ENCODE results near the gene CRTC2. TPM values are rescaled to one million over a fixed set of nuclear protein-coding genes. Genes with fewer than 3 reads are reported as not detected.

Gene CRTC2
- total RNA-seq, 1 experiment from 2014 or later = 33.8 TPM

- ChIA-PET POLR2A (no interaction called here), RAD21 (ENCODE audit: low non-redundant PET in 1 of 2, low total read pairs in 2 of 2, uncharacterized antibody in 2 of 2, unreplicated experiment in 2 of 2) (no interaction called here), CTCF (no interaction called here)
- no peaks in the 10 kb centered on the region for H3K9me3 ChIP-seq (ENCODE audit: control insufficient read depth in 1 of 2, insufficient read depth in 1 of 2, low read depth in 1 of 2, low read length in 2 of 2)
- no peaks in the 10 kb centered on the region for H3K27me3 ChIP-seq (ENCODE audit: insufficient read depth, low read length)
- no peaks in the 10 kb centered on the region for H3K9me2 ChIP-seq (ENCODE audit: insufficient read depth)
- peaks cover 16 to 33% of the 10 kb centered on the region in 2 experiments for H3K4me1 ChIP-seq (ENCODE audit: control insufficient read depth in 1 of 2, insufficient read depth in 2 of 2, low read length in 2 of 2)
- BruUV-seq (replicated peaks) = no TSS peak
- intact Hi-C loops (cut with micrococcal nuclease) = no loop called here
- peaks cover 60% of the 10 kb centered on the region for H3K79me2 ChIP-seq (ENCODE audit: insufficient read depth, low read length)
- peak overlapping the region; percentile 76 to 85 for H3K4me3 ChIP-seq (replicated peaks in 1 of 2; ENCODE audit: low read depth in 1 of 2, low read length in 2 of 2)
- H3K36me3 ChIP-seq (ENCODE audit: control insufficient read depth in 1 of 2, insufficient read depth in 2 of 2, low read length in 2 of 2) = peaks cover 0 to 4% of the 10 kb centered on the region in 2 experiments; a peak in 1 of 4 replicates
- ATAC-seq (no peak), DNase-seq (ENCODE audit: low read depth, low spot score) (no peak)
- peak overlapping the region; percentile 85 for H3K9ac ChIP-seq (ENCODE audit: low read length)
- H3K4me2 ChIP-seq (ENCODE audit: low read length) = peak overlapping the region; percentile 93
- no peak for TF ChIP-seq FOSL1 (IDR thresholded peaks at IDR 0.05; ENCODE audit: low read depth)
- no peak for TF ChIP-seq SRF (IDR thresholded peaks at IDR 0.05; ENCODE audit: low read depth)
- TF ChIP-seq RAD21 (IDR thresholded peaks at IDR 0.05; ENCODE audit: low read depth) = no peak
- TF ChIP-seq, protein P1, sequence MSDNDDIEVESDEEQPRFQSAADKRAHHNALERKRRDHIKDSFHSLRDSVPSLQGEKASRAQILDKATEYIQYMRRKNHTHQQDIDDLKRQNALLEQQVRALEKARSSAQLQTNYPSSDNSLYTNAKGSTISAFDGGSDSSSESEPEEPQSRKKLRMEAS (IDR thresholded peaks at IDR 0.05) = no peak
- no peak for TF ChIP-seq ZFX (IDR thresholded peaks at IDR 0.05)
- TF ChIP-seq CEBPB (IDR thresholded peaks at IDR 0.05; ENCODE audit: low read depth) = no peak
- no peak for TF ChIP-seq POLR2AphosphoS5 (IDR thresholded peaks at IDR 0.05; ENCODE audit: low read depth, low read length)
- no peak for TF ChIP-seq EZH2 (IDR thresholded peaks at IDR 0.05)
- no peak for TF ChIP-seq JUND (IDR thresholded peaks at IDR 0.05)
- no peak for TF ChIP-seq ZNF274 (IDR thresholded peaks at IDR 0.05; ENCODE audit: low read depth, low read length)
- no peak for TF ChIP-seq CBX3 (IDR thresholded peaks at IDR 0.05; ENCODE audit: low read depth)
- no peak for TF ChIP-seq SIN3A (IDR thresholded peaks at IDR 0.05; ENCODE audit: low read depth)
- TF ChIP-seq ATF3 (IDR thresholded peaks at IDR 0.05) = no peak
- TF ChIP-seq, protein P2, sequence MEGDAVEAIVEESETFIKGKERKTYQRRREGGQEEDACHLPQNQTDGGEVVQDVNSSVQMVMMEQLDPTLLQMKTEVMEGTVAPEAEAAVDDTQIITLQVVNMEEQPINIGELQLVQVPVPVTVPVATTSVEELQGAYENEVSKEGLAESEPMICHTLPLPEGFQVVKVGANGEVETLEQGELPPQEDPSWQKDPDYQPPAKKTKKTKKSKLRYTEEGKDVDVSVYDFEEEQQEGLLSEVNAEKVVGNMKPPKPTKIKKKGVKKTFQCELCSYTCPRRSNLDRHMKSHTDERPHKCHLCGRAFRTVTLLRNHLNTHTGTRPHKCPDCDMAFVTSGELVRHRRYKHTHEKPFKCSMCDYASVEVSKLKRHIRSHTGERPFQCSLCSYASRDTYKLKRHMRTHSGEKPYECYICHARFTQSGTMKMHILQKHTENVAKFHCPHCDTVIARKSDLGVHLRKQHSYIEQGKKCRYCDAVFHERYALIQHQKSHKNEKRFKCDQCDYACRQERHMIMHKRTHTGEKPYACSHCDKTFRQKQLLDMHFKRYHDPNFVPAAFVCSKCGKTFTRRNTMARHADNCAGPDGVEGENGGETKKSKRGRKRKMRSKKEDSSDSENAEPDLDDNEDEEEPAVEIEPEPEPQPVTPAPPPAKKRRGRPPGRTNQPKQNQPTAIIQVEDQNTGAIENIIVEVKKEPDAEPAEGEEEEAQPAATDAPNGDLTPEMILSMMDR (IDR thresholded peaks at IDR 0.05 in 2 of 3, conservative IDR thresholded peaks at IDR 0.05 in 1 of 3; ENCODE audit: borderline replicate concordance in 1 of 3, insufficient read depth in 1 of 3, low read depth in 2 of 3, low read length in 2 of 3) = no peak
- TF ChIP-seq EZH2phosphoT487 (IDR thresholded peaks at IDR 0.05; ENCODE audit: borderline replicate concordance) = no peak
- TF ChIP-seq EGR1 (IDR thresholded peaks at IDR 0.05; ENCODE audit: low read depth) = no peak
- no peak for TF ChIP-seq ZBTB33 (IDR thresholded peaks at IDR 0.05; ENCODE audit: extremely low read depth, insufficient replicate concordance, low read length)
- H2AFZ ChIP-seq (ENCODE audit: low read depth, low read length, poor library complexity, severe bottlenecking) = no peak overlapping the region
- peak overlapping the region; percentile 54 for H3K27ac ChIP-seq (ENCODE audit: low read depth, low read length)
- 0 out of 2 replicates have a peak, but pooled peaks cover 2% of the 10 kb centered on the region for H4K20me1 ChIP-seq (ENCODE audit: insufficient read depth)
These were observed 37.2 kb downstream of the CRTC2 start for GRCh38 chr1:153921080-153921802.
